MM.1S (cell line): Measurements from ENCODE around the gene CST9L.

Experiments used
- DNase-seq: peaks from one replicate; pipeline ENCODE4 v3.0.0-alpha.2; 2015
- H2AFZ ChIP-seq: fragments of 300-600 bp; sonication (generic); 2 replicates; pipeline ENCODE4 v1.6.0; 2016; ENCODE audit warnings: antibody characterized with exemption, low read length
- H3F3A ChIP-seq: fragments of 300-600 bp; sonication (generic); 2 replicates; pipeline ENCODE4 v1.6.1; 2016; ENCODE audit warnings: mild to moderate bottlenecking, antibody characterized with exemption, low read length, moderate library complexity, mixed read lengths; ENCODE audit not compliant: insufficient read depth
- H3K27ac ChIP-seq: fragments of 300-600 bp; sonication (generic); 2 replicates; pipeline ENCODE4 v1.5.1; 2016; ENCODE audit warnings: mild to moderate bottlenecking, low read length
- H3K27me3 ChIP-seq: fragments of 300-600 bp; sonication (generic); replicated peaks from 2 replicates; pipeline ENCODE4 v1.6.0; 2016; ENCODE audit warnings: low read length; ENCODE audit not compliant: insufficient read depth
- H3K36me3 ChIP-seq: fragments of 300-600 bp; sonication (generic); replicated peaks from 2 replicates; pipeline ENCODE4 v1.6.1; 2016; ENCODE audit warnings: mild to moderate bottlenecking, low read length, mixed read lengths; ENCODE audit not compliant: insufficient read depth
- H3K4me1 ChIP-seq: fragments of 300-600 bp; sonication (generic); 2 replicates; pipeline ENCODE4 v1.6.1; 2016; ENCODE audit warnings: low read length, mixed read lengths
- H3K4me2 ChIP-seq: fragments of 300-600 bp; sonication (generic); 2 replicates; pipeline ENCODE4 v1.6.0; 2016; ENCODE audit warnings: low read depth, low read length
- H3K4me3 ChIP-seq: fragments of 300-600 bp; sonication (generic); 2 replicates; pipeline ENCODE4 v1.5.1; 2016; ENCODE audit warnings: low read length, mixed read lengths
- H3K79me2 ChIP-seq: fragments of 300-600 bp; sonication (generic); 2 replicates; pipeline ENCODE4 v1.6.1; 2016; ENCODE audit warnings: mixed run types, low read length, mixed read lengths
- H3K9ac ChIP-seq: fragments of 300-600 bp; sonication (generic); 2 replicates; pipeline ENCODE4 v1.6.1; 2016; ENCODE audit warnings: low read length, mixed read lengths
- H3K9me2 ChIP-seq: fragments of 300-600 bp; sonication (generic); replicated peaks from 2 replicates; pipeline ENCODE4 v1.6.1; 2016; ENCODE audit warnings: mild to moderate bottlenecking, low read length, mixed read lengths; ENCODE audit not compliant: insufficient read depth
- H3K9me3 ChIP-seq: fragments of 300-600 bp; sonication (generic); replicated peaks from 2 replicates; pipeline ENCODE4 v1.6.1; 2016; ENCODE audit warnings: mild to moderate bottlenecking, low read length, mixed read lengths; ENCODE audit not compliant: insufficient read depth
- H4K20me1 ChIP-seq: fragments of 300-600 bp; sonication (generic); 2 replicates; pipeline ENCODE4 v1.6.1; 2016; ENCODE audit warnings: mild to moderate bottlenecking, low read length, moderate library complexity, mixed read lengths; ENCODE audit not compliant: insufficient read depth
- EZH2 ChIP-seq: fragments of 300-600 bp; sonication (generic); optimal IDR thresholded peaks from 2 replicates; pipeline ENCODE3; 2017; ENCODE audit warnings: low read depth, mild to moderate bottlenecking, antibody characterized with exemption, low read length, mixed read lengths
- EZH2phosphoT487 ChIP-seq: fragments of 300-600 bp; sonication (generic); IDR thresholded peaks from 2 replicates; pipeline ENCODE4 v1.6.1; 2018; ENCODE audit warnings: antibody characterized with exemption, low read length
- TF ChIP-seq, protein P1 (sequence below): fragments of 300-600 bp; sonication (generic); IDR thresholded peaks from 2 replicates; pipeline ENCODE4 v1.5.1; 2016; ENCODE audit warnings: antibody characterized with exemption, low read length, mixed read lengths

CST9L gene

DNA sequence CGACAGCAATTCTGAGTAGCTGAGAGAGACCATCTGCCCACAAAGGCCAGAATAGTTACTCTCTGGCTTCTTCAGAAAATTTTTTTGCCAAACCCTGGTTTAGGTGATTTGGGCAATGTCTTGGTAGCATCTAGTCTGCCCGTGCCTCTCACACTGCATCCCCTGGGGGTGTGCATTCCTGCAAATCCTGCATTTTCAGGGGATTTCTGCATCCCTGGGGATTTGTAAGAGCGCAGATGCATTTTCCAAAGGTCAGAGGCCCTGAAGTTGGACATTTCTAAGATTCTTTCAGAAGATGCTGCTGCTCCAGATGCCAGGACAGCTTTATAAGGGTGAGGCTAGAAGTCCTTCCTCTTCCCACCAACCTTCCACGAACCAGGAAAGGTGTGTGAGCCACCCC lies 33.4 kb upstream of the CST9L start:
- H3K9me3 ChIP-seq: no peaks in the 10 kb centered on the region
- H3F3A ChIP-seq: no peaks in the 10 kb centered on the region
- H3K4me3 ChIP-seq: no peak overlapping the region
- no peaks in the 10 kb centered on the region for H3K4me1 ChIP-seq
- DNase-seq: no peak
- H3K9me2 ChIP-seq: no peaks in the 10 kb centered on the region
- no peaks in the 10 kb centered on the region for H3K27me3 ChIP-seq
- no peak overlapping the region for H3K9ac ChIP-seq
- no peak overlapping the region for H3K4me2 ChIP-seq
- no peaks in the 10 kb centered on the region for H4K20me1 ChIP-seq
- no peaks in the 10 kb centered on the region for H3K79me2 ChIP-seq
- TF ChIP-seq EZH2phosphoT487 (no peak), EZH2 (no peak)
- TF ChIP-seq, protein P1, sequence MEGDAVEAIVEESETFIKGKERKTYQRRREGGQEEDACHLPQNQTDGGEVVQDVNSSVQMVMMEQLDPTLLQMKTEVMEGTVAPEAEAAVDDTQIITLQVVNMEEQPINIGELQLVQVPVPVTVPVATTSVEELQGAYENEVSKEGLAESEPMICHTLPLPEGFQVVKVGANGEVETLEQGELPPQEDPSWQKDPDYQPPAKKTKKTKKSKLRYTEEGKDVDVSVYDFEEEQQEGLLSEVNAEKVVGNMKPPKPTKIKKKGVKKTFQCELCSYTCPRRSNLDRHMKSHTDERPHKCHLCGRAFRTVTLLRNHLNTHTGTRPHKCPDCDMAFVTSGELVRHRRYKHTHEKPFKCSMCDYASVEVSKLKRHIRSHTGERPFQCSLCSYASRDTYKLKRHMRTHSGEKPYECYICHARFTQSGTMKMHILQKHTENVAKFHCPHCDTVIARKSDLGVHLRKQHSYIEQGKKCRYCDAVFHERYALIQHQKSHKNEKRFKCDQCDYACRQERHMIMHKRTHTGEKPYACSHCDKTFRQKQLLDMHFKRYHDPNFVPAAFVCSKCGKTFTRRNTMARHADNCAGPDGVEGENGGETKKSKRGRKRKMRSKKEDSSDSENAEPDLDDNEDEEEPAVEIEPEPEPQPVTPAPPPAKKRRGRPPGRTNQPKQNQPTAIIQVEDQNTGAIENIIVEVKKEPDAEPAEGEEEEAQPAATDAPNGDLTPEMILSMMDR: no peak
- H3K27ac ChIP-seq: no peak overlapping the region
- H3K36me3 ChIP-seq: no peaks in the 10 kb centered on the region
- no peak overlapping the region for H2AFZ ChIP-seq

DNA sequence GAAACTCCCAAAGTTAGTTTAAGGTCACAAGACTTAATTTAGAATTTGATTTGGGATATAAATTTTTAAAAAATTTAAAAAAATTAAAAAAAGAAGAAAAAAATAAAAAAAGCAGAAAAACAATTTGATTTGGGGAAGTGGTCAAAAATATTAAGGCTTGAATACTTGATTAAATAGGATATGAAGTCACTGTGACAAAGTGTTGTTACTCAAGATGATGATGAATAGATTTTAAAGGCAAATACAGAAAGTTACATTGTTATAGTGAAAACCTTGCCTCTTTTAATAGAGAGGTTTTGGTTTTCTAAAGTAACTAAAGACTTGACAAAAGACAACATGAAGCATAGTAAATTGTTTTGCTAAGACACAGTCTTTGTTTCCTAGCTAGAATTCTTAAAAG lies 30.2 kb upstream of the CST9L start:
- no peaks in the 10 kb centered on the region for H3K27me3 ChIP-seq
- H3K4me3 ChIP-seq: no peak overlapping the region
- H3K27ac ChIP-seq: no peak overlapping the region

DNA sequence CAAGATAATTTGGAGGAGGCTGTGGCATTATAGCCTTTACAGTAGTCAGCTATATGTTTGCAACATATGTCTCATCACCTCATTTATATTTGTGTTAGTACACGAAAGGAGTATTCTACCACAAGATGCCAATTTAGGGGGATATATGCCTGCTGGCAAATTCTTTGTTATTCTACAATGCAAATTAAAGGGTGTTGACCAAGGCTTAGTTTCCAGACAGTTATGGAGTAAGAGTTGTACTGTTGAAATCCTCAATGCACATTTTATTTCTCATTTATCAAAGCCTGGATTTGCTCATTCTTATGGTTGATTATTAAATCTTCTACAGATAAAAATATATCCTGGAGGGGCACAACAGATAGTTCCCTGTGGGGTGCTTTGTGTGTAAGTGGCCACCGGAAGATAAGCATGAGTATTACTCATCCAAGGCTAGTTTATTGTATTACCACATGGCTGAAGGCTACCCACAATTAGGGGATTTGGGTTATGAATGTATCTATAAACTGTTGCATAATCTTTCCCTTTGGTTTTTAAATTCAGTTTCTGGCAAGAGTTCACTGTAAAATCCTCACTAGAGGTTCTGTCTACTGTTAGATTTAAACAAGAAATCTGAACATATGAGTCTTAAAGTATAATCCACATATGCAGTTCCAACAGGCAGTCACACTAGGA lies 28.4 kb upstream of the CST9L start:
- no peak for DNase-seq
- Histone ChIP-seq H3F3A (no peaks in the 10 kb centered on the region), H3K79me2 (no peaks in the 10 kb centered on the region), H3K9me3 (no peaks in the 10 kb centered on the region), H3K4me3 (no peak overlapping the region), H3K9me2 (no peaks in the 10 kb centered on the region), H3K36me3 (no peaks in the 10 kb centered on the region), H4K20me1 (no peaks in the 10 kb centered on the region), H3K27ac (no peak overlapping the region), H3K4me2 (no peak overlapping the region), H3K9ac (no peak overlapping the region), H3K4me1 (no peaks in the 10 kb centered on the region), H3K27me3 (no peaks in the 10 kb centered on the region), H2AFZ (no peak overlapping the region)
- TF ChIP-seq EZH2phosphoT487 (no peak), EZH2 (no peak)
- TF ChIP-seq, protein P1: no peak

More for the DNA sequence above, 30.2 kb upstream of the CST9L start:
- Histone ChIP-seq H3K9me2 (no peaks in the 10 kb centered on the region), H3K79me2 (no peaks in the 10 kb centered on the region), H2AFZ (no peak overlapping the region), H3K4me1 (no peaks in the 10 kb centered on the region), H3K36me3 (no peaks in the 10 kb centered on the region), H3K9ac (no peak overlapping the region), H3K4me2 (no peak overlapping the region), H3F3A (no peaks in the 10 kb centered on the region), H3K9me3 (no peaks in the 10 kb centered on the region), H4K20me1 (no peaks in the 10 kb centered on the region)
- TF ChIP-seq EZH2: no peak
- TF ChIP-seq EZH2phosphoT487: no peak
- TF ChIP-seq, protein P1: no peak
- no peak for DNase-seq
